Activated T-cell treated with anti-CD3 and anti-CD28 coated beads, Interleukin-2, amount 50 U/mL, for 72 hours (primary cell): ENCODE data around the gene GFAP. TPM values are rescaled to one million over a fixed set of nuclear protein-coding genes. Genes with fewer than 3 reads are reported as not detected.
"Not testable (repeated sequence)": the region's sequence is repeated elsewhere in the genome, so short reads cannot be mapped to it uniquely, and the experiment has no call there.

Experiments used
- ATAC-seq, 2 donors: fragments of 150-1000 bp; cut with Tn5 transposase; replicated peaks in 1 of 2; 2 replicates each; pipeline ENCODE4 v1.10.0; 2021; ENCODE audit warnings: moderate library complexity in 2 of 2, mild to moderate bottlenecking in 1 of 2
- DNase-seq, 2 donors: peaks; one replicate each; pipeline ENCODE4 v3.0.0; 2021 to 2022; ENCODE audit warnings: mixed read lengths in 1 of 2
- H3K27ac Mint-ChIP-seq: one replicate; pipeline ENCODE4 v1.8.0; 2022; ENCODE audit warnings: mild to moderate bottlenecking, moderate library complexity, mixed read lengths
- H3K27me3 Mint-ChIP-seq: one replicate; pipeline ENCODE4 v1.8.0; 2022; ENCODE audit warnings: low read depth, mixed read lengths
- H3K36me3 Mint-ChIP-seq, 2 donors: one replicate each; pipeline ENCODE4 v1.8.0; 2022; ENCODE audit warnings: mixed read lengths in 2 of 2, mild to moderate bottlenecking in 1 of 2; ENCODE audit not compliant: insufficient read depth in 2 of 2
- H3K4me1 Mint-ChIP-seq: one replicate; pipeline ENCODE4 v1.8.0; 2022; ENCODE audit warnings: low read depth, mixed read lengths
- H3K4me3 Mint-ChIP-seq, 2 donors: one replicate each; pipeline ENCODE4 v1.8.0; 2022; ENCODE audit warnings: mild to moderate bottlenecking in 2 of 2, mixed read lengths in 2 of 2, moderate library complexity in 2 of 2
- H3K9me3 Mint-ChIP-seq, 2 donors: one replicate each; pipeline ENCODE4 v1.8.0; 2022; ENCODE audit warnings: mixed read lengths in 2 of 2
- total RNA-seq, 2 donors: library from RNA; stranded (reverse); gene quantifications; one replicate each; pipeline ENCODE4 v1.2.3, GENCODE V29; 2022

The GFAP gene
- not detected for total RNA-seq

DNA sequence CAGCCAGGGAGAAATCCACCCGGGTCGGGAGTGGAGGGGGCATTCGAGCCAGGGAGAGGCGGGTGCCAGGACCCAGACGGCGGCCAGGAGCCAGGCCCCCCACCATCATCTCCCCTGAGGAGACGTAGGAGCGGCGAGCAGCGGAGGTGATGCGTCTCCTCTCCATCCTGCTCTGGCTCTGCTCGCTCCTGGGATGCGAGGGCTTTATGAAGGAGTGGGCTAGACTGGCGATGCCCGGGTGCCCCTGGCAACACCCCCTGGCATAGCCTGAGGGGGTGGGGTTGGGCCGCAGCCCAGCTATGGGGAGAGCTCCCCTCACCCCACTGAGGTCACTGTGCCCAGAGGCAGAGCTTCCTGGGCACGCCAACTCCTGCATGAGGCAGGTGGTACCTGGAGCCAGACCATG is at the start of gene GFAP:
GFAP (minus strand) TSS at position 180 of the 406 bp plus-strand sequence; CDS start at position 166, 14 bp downstream.
- peaks cover 26% of the 10 kb centered on the region for H3K27me3 Mint-ChIP-seq
- no peaks in the 10 kb centered on the region for H3K36me3 Mint-ChIP-seq
- H3K4me1 Mint-ChIP-seq: peaks cover 6% of the 10 kb centered on the region
- no peaks in the 10 kb centered on the region for H3K9me3 Mint-ChIP-seq
- ATAC-seq (no peak), DNase-seq (no peak)
- no peak within 1 kb of the TSS for H3K4me3 Mint-ChIP-seq
- no peak within 1 kb of the TSS for H3K27ac Mint-ChIP-seq

DNA sequence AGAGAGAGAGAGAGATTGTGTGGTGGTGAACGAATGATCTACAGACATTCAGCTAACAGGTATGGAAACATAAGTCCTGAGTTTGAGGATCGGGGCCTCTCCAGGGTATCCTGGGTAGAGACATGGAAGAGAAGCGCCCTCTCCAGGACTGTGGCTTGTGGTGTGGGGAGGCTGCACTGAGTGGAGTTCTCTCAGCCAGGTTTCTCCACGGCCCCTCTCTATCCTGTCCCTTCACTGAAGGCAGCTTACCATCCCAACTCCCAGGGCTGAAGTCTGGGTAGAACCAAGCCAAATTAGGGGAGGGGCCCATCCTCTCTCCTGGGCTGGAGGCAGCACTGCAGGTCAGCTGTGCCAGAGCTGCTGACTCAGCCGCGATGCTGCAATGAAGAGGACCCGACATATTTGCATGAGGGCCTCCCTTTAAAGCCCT is 46.6 kb upstream of the GFAP start:
- no peaks in the 10 kb centered on the region for H3K36me3 Mint-ChIP-seq
- H3K27ac Mint-ChIP-seq: no peak overlapping the region
- DNase-seq (no peak), ATAC-seq (no peak)
- no peaks in the 10 kb centered on the region for H3K9me3 Mint-ChIP-seq
- no peak overlapping the region for H3K4me3 Mint-ChIP-seq
- peaks cover 10% of the 10 kb centered on the region for H3K4me1 Mint-ChIP-seq
- H3K27me3 Mint-ChIP-seq: peaks cover 66% of the 10 kb centered on the region

DNA sequence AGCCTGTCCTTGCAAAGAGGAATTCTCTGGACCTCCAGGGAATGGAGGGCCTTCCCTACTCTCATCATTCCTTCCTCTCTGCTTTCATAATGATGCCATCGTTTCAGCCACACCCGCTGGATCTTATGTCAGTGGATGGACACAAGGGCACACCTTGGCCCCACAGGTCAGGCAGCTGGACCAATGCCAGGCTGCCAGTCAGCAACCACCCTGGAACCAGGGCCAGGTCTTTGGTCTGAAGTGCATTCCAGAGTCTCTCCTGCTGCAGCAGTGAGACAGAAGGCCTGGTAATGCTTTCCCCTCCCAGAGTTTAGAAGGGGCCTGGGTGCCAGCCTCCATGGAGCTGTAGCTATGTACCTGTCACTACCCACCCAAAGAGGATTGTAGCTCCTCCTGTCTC is 45.4 kb upstream of the GFAP start:
- Mint-ChIP-seq H3K27me3 (peaks cover 67% of the 10 kb centered on the region), H3K4me1 (peaks cover 10% of the 10 kb centered on the region), H3K27ac (no peak overlapping the region), H3K36me3 (no peaks in the 10 kb centered on the region), H3K9me3 (no peaks in the 10 kb centered on the region), H3K4me3 (no peak overlapping the region)
- no peak for ATAC-seq
- DNase-seq: no peak

DNA sequence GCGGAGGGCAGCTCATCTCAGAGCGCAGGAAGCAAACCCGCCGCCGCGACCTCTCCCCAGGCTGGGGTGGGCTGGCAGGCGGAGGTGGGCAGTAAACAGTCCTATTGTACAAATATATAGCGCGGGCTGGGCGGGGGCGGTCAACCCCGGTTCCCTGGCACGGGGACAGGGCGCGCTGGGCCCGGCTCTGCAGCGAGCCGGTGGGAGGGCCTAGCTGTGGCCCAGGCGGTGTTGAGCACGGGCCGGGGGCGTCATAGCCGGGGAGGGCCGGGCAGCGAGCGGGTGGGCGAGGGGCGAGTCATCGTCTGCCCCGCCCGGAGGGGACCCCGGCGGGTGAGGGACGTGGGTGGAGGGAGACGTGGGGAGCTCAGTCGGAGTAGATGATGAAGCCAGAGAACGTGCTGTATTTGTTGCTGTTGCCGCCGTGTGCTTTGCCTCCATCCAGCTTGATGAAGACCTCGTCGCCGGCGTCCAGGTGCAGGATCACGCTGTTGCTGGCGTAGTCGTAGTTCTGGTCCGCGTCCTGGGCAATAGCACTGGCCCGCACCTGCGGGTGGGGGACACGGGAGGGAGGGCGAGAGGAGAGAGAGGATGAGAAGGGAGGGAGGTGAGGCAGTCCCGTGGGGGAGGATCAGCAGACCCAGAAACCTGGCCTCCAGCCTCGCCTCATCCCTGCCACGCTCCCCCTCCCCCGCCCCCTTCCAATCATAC is 44.7 kb upstream of the GFAP start:
- Mint-ChIP-seq H3K9me3 (no peaks in the 10 kb centered on the region), H3K27me3 (peaks cover 60% of the 10 kb centered on the region), H3K4me3 (peak overlapping the region in 1 of 2 donors; percentile 52), H3K4me1 (peaks cover 10% of the 10 kb centered on the region), H3K27ac (no peak overlapping the region), H3K36me3 (no peaks in the 10 kb centered on the region)
- ATAC-seq: peak; percentile 64 to 71
- peak in 1 of 2 donors; percentile 45 for DNase-seq

DNA sequence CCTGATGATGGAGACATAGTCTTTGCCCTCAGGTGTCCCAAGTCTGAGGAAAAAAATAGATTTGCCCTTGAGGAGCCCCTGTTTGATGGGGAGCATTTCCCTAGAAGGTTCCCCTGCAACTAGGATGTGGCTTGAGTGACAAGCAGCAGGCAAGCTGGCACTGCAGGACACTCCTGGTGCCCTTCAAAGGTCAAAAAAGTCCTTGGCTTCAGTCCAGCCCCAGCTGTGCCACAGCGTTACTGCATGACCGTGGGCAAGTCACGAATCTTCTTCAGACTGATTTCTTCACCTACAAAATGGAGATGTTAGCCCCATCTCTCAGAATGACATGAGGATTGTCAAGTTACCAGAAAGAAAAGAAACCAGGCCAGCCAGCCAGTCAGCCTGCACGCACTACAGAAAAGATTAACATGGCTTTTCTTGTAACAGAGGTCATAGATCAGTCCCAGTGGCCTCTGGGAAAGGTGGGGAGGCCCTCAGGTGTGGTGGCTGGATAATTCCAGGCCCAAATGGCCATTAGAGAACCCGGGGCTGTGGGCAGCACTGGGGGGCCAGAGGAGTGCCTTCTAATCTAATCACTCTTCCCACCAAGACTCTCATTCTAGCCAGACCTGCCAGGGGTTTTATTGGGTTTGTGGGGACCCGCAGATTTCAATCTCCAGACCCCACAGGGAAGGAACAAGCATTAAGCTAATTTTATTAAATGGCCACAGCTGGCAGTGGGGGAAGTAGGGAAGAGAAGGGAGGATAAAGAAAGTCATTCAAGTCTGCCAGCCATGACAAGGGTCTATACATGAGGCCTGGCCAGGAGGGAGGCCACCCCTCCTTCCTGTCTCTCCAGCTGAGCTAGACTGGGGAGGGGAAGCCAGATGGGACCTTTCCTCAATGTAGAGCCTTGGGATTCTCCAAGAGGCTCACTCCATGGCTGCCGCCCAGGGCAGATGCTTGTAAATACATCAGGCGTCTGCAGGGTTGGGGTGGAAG is 42.0 kb upstream of the GFAP start:
- DNase-seq (no peak), ATAC-seq (no peak)
- Mint-ChIP-seq H3K4me1 (peaks cover 10% of the 10 kb centered on the region), H3K4me3 (no peak overlapping the region), H3K27ac (no peak overlapping the region), H3K9me3 (no peaks in the 10 kb centered on the region), H3K27me3 (peaks cover 38% of the 10 kb centered on the region), H3K36me3 (no peaks in the 10 kb centered on the region)

DNA sequence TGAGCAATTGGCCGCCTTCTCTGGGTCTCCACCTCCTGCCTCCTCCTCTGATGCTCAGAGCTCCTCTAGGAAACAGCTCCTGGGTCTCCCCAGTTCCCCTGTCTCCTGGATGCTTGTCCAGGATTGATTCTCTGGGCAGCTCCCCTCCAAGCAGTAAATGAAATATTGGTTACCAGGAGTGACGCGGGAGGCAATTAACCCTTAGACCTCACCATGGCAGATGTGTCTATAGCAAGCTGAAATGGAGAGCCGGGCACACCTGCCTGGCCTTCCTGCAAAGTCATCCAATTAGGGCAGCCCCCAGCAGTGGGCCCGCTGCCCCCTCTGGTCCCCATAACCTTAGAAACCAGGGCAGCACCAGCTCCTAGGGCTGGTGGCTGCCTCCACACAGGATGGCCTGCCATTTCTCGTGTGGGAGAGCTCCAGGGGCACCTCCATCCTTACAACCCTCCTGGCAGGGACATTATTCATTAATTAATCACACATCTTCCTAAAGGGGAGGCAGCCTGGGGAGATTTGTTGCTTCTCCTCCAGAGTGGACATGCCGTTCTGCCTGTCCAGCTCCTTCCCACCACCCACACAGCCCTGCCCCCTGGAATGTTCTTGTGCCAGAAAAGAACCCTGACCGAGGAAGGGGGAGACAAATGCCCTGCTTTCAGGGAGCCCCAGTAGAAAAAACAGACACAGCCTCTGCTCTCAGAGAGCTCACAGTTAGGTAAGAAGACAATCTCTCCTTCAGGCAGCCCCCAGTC is 40.5 kb upstream of the GFAP start:
- no peaks in the 10 kb centered on the region for H3K9me3 Mint-ChIP-seq
- peaks cover 37% of the 10 kb centered on the region for H3K27me3 Mint-ChIP-seq
- no peak overlapping the region for H3K27ac Mint-ChIP-seq
- H3K4me1 Mint-ChIP-seq: peaks cover 10% of the 10 kb centered on the region
- ATAC-seq (no peak), DNase-seq (no peak)
- no peaks in the 10 kb centered on the region for H3K36me3 Mint-ChIP-seq
- H3K4me3 Mint-ChIP-seq: no peak overlapping the region

DNA sequence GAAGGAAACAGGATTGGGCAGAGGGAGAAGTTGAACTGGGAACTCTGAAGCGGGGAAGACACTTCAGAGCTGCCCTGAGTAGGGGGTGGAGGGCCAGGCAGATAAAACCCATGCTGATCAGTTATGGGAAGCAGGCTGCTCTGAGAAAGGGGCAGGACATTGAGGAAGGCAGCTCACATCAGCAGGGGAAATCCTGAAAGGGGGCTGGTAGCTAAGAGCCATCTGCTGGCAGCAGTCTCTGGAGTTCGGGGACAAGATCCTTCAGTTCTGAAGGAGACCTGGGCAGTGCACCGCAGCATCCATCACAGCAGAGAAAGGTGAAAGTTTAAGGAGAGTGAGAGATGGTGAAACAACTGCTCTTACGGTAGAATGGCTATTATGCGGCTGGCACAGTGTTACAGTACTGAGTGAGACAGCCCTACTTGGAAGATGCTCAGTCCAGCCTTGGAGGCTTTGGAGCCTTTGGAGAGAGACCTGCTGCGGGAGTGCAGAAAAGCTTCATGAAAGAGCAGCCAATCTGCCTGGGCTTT is 37.7 kb upstream of the GFAP start:
- no peak overlapping the region for H3K27ac Mint-ChIP-seq
- peaks cover 21% of the 10 kb centered on the region for H3K27me3 Mint-ChIP-seq
- no peak for DNase-seq
- H3K4me3 Mint-ChIP-seq: no peak overlapping the region
- H3K4me1 Mint-ChIP-seq: peaks cover 5% of the 10 kb centered on the region
- no peak for ATAC-seq
- H3K36me3 Mint-ChIP-seq: no peaks in the 10 kb centered on the region
- no peaks in the 10 kb centered on the region for H3K9me3 Mint-ChIP-seq

DNA sequence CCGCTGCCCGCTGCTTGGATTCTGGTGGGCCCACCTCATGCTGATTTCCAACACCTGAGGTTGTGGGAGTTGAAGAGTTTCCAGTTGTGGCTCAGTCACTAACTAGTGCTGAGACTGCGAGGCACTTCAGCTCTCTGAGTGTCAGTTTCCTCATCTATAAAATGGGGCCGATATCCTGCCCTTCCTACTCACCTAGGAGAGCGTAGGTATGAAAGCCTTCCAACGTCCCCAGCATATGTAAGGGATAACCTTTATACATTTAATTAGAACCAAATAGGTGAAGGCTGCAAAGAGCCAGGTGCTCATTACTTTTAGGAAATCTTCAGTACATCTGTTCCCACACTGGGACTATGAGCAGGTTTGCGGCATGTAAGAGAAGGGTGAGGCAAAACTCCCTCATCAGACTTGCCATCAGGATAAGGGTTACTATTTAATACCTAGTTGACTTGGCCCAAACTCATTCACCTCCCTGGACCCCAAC is 33.1 kb upstream of the GFAP start:
- Mint-ChIP-seq H3K36me3 (peaks cover 5 to 18% of the 10 kb centered on the region in 2 donors), H3K4me3 (peak overlapping the region; percentile 94 to 95), H3K4me1 (peaks cover 32% of the 10 kb centered on the region), H3K9me3 (no peaks in the 10 kb centered on the region), H3K27ac (no peak overlapping the region), H3K27me3 (no peaks in the 10 kb centered on the region)
- ATAC-seq (no peak), DNase-seq (no peak)

DNA sequence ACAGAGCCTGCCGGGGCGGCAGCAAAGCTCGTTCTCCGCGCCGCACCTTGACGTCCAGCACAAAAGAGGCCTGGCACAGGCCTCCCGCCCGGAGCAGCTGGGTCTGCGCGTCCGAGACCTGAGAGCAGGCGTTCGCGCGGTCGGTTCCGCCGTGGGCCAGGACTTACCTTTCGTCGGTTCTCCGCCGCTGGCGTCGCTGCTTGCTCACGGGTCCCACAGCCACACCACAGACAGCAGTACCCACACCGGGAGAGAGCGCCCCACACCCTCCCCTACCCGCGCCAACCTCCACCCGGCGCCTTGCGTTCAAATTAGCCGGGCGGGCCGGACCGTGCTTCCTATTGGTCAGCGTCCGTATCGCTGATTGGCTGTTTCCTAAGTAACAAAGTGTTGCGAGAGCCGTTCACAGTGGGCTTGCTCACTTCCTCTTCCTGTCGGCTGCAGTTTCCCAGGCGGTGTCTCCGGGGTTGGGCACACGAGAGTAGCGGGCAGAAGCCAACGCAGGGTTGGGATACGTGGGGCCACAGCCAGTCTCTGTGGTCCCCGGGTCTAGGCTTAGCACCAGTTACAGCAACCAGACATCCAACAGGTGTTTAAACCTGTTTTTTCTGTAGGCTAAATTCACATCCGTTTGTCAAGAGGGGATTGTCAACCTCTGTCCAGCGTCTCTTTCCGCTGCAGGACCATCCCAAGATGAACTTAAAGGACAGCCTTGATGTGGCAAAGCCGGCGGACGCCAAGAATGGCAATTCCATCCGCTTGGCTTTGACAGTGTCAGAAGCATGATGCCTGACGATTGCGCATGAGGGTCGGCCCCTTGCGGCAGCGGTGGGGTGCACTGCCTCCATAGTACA is 32.4 kb upstream of the GFAP start, which contains the start of gene KIF18B:
KIF18B (minus strand) TSS at position 313 of the 854 bp plus-strand sequence. CDS start 11,429 bp downstream, outside the sequence.
- H3K36me3 Mint-ChIP-seq: peaks cover 5 to 19% of the 10 kb centered on the region in 2 donors
- DNase-seq (peak; percentile 92 to 94), ATAC-seq (peak; percentile 98)
- peak within 1 kb of the TSS; percentile 94 to 95 for H3K4me3 Mint-ChIP-seq
- peaks cover 32% of the 10 kb centered on the region for H3K4me1 Mint-ChIP-seq
- H3K27me3 Mint-ChIP-seq: no peaks in the 10 kb centered on the region
- H3K27ac Mint-ChIP-seq: peak within 1 kb of the TSS; percentile 72
- H3K9me3 Mint-ChIP-seq: no peaks in the 10 kb centered on the region

DNA sequence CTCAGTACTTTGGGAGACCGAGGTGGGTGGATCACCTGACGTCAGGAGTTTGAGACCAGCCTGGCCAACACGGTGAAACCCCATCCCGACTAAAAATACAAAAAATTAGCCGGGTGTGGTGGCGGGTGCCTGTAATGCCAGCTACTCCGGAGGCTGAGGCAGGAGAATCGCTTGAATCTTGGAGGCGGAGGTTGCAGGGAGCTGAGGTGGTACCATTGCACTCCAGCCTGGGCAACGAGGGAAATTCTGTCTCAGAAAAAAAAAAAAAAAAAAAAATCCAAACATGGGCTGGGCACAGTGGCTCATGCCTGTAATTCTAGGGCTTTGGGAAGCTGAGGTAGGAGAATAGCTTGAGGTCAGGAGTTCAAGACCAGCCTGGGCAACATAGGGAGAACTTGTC is 30.4 kb upstream of the GFAP start:
- Mint-ChIP-seq H3K4me1 (peaks cover 42% of the 10 kb centered on the region), H3K36me3 (peaks cover 5 to 20% of the 10 kb centered on the region in 2 donors), H3K4me3 (peak overlapping the region; percentile 25 to 94)
- H3K9me3 Mint-ChIP-seq, DNase-seq, ATAC-seq, H3K27ac Mint-ChIP-seq, H3K27me3 Mint-ChIP-seq: not testable (repeated sequence)

DNA sequence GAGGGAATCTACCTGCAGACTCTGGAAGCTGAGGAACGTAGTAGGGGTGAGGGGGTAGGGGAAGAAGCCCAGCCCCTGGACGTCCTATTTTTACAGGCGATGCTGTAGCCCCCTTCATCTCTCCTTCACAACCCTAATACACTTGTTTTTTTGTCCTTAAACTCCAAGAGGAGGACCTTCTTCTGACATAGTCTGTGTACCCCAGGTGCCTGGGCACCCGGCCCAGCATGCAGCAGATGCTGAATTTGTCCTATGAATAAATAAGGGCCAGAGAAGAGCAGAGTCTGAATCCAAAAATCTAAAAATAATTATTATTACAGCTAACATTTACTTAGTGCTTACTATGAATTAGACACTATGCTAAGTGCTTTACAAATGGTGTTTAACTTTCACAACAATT is 27.2 kb upstream of the GFAP start:
- H3K9me3 Mint-ChIP-seq: peaks cover 0 to 1% of the 10 kb centered on the region in 2 donors
- H3K4me3 Mint-ChIP-seq: no peak overlapping the region
- H3K27ac Mint-ChIP-seq: no peak overlapping the region
- ATAC-seq: no peak
- peaks cover 7 to 38% of the 10 kb centered on the region in 2 donors for H3K36me3 Mint-ChIP-seq
- no peak for DNase-seq
- H3K4me1 Mint-ChIP-seq: peaks cover 35% of the 10 kb centered on the region
- no peaks in the 10 kb centered on the region for H3K27me3 Mint-ChIP-seq
